ENCODE measurements around the gene NUDC. TPM values are rescaled to one million over a fixed set of nuclear protein-coding genes. Genes with fewer than 3 reads are reported as not detected.
"Not testable (repeated sequence)": the region's sequence is repeated elsewhere in the genome, so short reads cannot be mapped to it uniquely, and the experiment has no call there.

The NUDC gene
- total RNA-seq, 1 donor from 2014 or later: 45.9 TPM

DNA sequence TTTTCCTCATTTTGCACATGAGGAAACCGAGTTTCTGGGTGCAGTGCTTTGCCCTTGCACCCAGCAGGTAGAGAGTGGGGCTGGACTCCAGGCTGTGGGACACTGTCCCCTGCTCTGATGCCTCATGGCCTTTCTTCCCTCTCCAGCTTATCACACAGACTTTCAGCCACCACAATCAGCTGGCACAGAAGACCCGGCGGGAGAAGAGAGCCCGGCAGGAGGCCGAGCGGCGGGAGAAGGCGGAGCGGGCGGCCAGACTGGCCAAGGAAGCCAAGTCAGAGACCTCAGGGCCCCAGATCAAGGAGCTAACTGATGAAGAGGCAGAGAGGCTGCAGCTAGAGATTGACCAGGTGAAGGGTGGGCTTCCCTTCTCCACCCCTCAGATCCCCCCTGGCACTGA, 19.8 kb downstream of the NUDC start:
- intact Hi-C loops (cut with DNase I): no loop called here
- DNase-seq (ENCODE audit: extremely low spot score in 2 of 2): no peak
- Histone ChIP-seq H3K9me3 (no peaks in the 10 kb centered on the region), H3K27me3 (no peaks in the 10 kb centered on the region), H3K4me1 (no peaks in the 10 kb centered on the region), H3K27ac (no peak overlapping the region), H3K4me3 (no peak overlapping the region), H3K36me3 (peaks cover 0 to 60% of the 10 kb centered on the region in 2 donors)
- TF ChIP-seq CTCF (IDR thresholded peaks at IDR 0.05) (no peak), POLR2A (IDR thresholded peaks at IDR 0.05) (no peak), POLR2AphosphoS5 (IDR thresholded peaks at IDR 0.05; ENCODE audit: insufficient read depth in 1 of 2, low read depth in 1 of 2) (no peak)

GRCh38 chr1:26942656-26943055, 21.1 kb downstream of the NUDC start:
- no peaks in the 10 kb centered on the region for H3K27me3 ChIP-seq
- no peak overlapping the region for H3K4me3 ChIP-seq
- intact Hi-C loops (cut with DNase I): no loop called here
- no peak overlapping the region for H3K27ac ChIP-seq
- no peaks in the 10 kb centered on the region for H3K4me1 ChIP-seq
- no peak for DNase-seq (ENCODE audit: extremely low spot score in 2 of 2)
- H3K9me3 ChIP-seq: no peaks in the 10 kb centered on the region
- H3K36me3 ChIP-seq: peaks cover 0 to 59% of the 10 kb centered on the region in 2 donors
- TF ChIP-seq POLR2A (IDR thresholded peaks at IDR 0.05) (no peak), CTCF (IDR thresholded peaks at IDR 0.05) (no peak), POLR2AphosphoS5 (IDR thresholded peaks at IDR 0.05; ENCODE audit: insufficient read depth in 1 of 2, low read depth in 1 of 2) (no peak)

DNA sequence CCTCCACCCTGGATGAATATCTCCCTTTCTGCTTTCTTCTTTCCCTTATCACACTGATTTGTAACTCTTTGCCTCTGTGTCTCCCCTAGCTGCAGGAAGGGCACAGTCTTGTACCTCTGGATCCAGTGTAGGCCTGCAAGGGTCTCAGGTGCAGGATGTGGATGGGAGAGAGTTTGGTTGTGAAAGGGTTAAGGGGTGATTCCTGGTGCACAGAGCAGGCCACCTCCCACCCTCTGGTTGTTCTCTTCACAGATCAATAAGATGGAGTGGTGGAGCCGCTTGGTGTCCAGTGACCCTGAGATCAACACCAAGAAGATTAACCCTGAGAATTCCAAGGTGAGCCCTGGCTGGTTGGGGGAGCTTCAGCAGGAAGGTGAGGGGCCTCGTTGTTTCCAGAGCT, 23.6 kb downstream of the NUDC start:
- Histone ChIP-seq H3K27ac (no peak overlapping the region), H3K27me3 (no peaks in the 10 kb centered on the region), H3K9me3 (no peaks in the 10 kb centered on the region), H3K4me3 (no peak overlapping the region), H3K4me1 (peaks cover 5% of the 10 kb centered on the region), H3K36me3 (peaks cover 0 to 59% of the 10 kb centered on the region in 2 donors)
- TF ChIP-seq POLR2A (IDR thresholded peaks at IDR 0.05) (no peak), CTCF (IDR thresholded peaks at IDR 0.05) (no peak), POLR2AphosphoS5 (IDR thresholded peaks at IDR 0.05; ENCODE audit: insufficient read depth in 1 of 2, low read depth in 1 of 2) (no peak)
- DNase-seq (ENCODE audit: extremely low spot score in 2 of 2): no peak
- intact Hi-C loops (cut with DNase I): no loop called here

DNA sequence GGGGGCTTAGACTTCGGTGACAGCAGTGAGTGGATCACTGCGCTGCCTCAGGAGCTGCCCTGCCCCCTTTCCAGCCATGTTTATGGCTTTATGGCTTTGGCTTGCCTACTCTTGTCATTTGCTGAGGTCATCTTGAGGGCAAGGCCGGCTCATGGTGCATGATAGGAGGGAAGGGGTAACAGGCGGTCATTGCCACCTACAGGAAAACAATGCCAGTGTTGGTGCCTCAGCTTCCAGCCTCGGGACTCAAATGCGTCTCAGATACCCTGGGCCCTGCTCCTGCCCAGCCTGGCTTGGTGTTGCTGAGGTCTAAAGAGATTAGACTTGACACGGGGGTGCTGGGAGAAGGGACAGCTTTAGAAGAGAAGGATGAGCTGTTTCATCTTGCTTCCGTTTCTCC, 24.2 kb downstream of the NUDC start:
- H3K36me3 ChIP-seq: peaks cover 0 to 59% of the 10 kb centered on the region in 2 donors
- intact Hi-C loops (cut with DNase I): no loop called here
- TF ChIP-seq POLR2A (IDR thresholded peaks at IDR 0.05): no peak
- TF ChIP-seq CTCF (IDR thresholded peaks at IDR 0.05): no peak
- TF ChIP-seq POLR2AphosphoS5 (IDR thresholded peaks at IDR 0.05; ENCODE audit: insufficient read depth in 1 of 2, low read depth in 1 of 2): no peak
- peaks cover 7% of the 10 kb centered on the region for H3K4me1 ChIP-seq
- H3K9me3 ChIP-seq: no peaks in the 10 kb centered on the region
- H3K27me3 ChIP-seq: no peaks in the 10 kb centered on the region
- H3K27ac ChIP-seq: no peak overlapping the region
- DNase-seq (ENCODE audit: extremely low spot score in 2 of 2): no peak
- no peak overlapping the region for H3K4me3 ChIP-seq

- DNase-seq (ENCODE audit: extremely low spot score in 2 of 2): no peak
- no peak for TF ChIP-seq POLR2A (IDR thresholded peaks at IDR 0.05)
- Histone ChIP-seq H3K4me1 (peaks cover 7% of the 10 kb centered on the region), H3K27me3 (no peaks in the 10 kb centered on the region), H3K4me3 (no peak overlapping the region), H3K36me3 (peaks cover 0 to 59% of the 10 kb centered on the region in 2 donors), H3K9me3 (no peaks in the 10 kb centered on the region), H3K27ac (no peak overlapping the region)
- intact Hi-C loops (cut with DNase I): no loop called here
Measured at GRCh38 chr1:26946270-26946669, 24.7 kb downstream of the NUDC start.

DNA sequence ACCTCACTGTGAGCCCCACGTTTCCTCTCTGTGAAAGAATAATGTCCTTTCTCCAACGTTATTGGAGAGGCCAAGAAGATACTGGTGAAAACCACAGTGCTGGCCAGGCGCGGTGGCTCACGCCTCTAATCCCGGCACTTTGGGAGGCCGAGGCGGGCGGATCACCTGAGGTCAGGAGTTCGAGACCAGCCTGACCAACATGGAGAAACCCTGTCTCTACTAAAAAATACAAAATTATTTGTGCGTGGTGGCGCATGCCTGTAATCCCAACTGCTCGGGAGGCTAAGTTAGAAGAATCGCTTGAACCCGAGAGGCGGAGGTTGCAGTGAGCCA, 27.1 kb downstream of the NUDC start:
- H3K9me3 ChIP-seq; DNase-seq (ENCODE audit: extremely low spot score in 2 of 2); H3K27ac ChIP-seq; intact Hi-C loops (cut with DNase I); H3K27me3 ChIP-seq; H3K4me1 ChIP-seq; H3K4me3 ChIP-seq: not testable (repeated sequence)
- H3K36me3 ChIP-seq: peaks cover 0 to 34% of the 10 kb centered on the region in 2 donors

All from vagina (tissue), 2 donors.